Bone marrow (tissue), 2 donors: ENCODE data around the gene CCN2.

Source experiments
- DNase-seq, 2 donors: peaks; one replicate each; lab custom pipeline; 2025; lab: John Stamatoyannopoulos, UW

Gene CCN2

DNA sequence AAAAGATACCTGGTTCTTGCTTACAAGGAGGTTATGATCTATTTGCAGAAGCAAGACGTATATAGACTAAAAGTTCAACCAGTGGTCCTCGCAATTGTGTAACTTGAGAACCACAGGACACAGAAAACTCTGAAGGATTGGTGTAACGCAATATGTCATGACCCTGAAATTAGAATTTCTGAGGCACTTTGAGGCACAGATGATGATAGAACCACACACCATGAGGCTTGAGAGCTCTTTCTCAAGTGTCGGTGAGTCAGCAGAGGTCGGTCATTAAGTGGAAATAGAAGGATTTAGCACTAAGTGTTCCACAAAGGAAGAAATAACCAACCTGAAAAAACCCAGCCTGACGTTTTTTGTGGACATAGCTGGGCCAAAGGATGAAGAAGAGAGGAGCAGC lies 15.3 kb upstream of the CCN2 start:
- no peak for DNase-seq

DNA sequence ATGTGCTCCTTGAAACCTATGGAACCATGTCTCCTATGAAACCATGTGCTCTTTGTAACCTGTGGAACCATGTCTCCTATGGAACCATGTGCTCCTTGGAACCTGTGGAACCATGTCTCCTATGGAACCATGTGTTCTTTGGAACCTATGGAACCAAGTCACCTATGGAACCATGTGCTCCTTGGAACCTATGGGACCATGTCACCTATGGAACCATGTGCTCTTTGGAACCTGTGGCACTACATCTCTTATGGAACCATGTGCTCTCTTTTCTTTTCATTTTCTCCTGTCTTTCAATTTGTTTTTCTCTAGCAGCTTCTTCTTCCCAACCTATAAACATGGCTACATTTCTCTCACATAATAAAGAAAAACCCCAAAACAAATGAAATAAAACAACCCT lies 11.9 kb upstream of the CCN2 start:
- DNase-seq, result no peak

DNA sequence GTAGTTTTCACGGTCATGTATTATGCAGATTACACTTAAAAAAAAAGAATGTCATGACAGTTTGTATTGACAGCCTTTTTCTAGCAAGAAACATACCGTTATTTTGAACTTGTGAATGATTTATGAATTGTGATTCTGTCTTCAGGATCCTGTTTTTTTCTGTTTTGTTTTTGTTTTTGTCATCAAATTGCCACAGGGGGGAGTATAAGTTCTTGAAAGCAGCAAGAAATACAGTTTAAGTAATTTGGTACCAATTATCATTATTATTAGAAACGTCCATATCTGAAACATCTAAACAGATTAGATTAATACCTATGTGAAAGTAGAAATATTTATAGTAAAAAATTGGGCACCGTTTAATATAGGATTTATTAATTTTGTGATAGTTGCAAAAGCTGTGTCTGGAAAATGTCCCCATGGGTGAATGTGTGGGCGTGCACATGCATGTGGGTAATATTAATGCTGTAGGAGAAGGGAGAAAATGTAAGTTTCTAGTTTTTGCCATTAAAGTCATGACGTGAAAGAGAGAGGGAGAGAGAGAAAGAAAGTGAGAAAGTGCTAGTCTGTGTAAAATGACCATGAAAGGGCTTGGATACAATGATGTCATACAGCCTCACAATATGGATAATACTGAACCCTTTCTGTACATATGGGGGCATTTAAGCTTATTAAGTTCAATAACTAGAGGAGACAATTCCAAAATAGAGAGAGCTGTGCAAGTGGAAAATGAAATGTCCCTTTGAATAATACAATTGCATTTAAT lies 9.4 kb upstream of the CCN2 start:
- DNase-seq, result no peak

DNA sequence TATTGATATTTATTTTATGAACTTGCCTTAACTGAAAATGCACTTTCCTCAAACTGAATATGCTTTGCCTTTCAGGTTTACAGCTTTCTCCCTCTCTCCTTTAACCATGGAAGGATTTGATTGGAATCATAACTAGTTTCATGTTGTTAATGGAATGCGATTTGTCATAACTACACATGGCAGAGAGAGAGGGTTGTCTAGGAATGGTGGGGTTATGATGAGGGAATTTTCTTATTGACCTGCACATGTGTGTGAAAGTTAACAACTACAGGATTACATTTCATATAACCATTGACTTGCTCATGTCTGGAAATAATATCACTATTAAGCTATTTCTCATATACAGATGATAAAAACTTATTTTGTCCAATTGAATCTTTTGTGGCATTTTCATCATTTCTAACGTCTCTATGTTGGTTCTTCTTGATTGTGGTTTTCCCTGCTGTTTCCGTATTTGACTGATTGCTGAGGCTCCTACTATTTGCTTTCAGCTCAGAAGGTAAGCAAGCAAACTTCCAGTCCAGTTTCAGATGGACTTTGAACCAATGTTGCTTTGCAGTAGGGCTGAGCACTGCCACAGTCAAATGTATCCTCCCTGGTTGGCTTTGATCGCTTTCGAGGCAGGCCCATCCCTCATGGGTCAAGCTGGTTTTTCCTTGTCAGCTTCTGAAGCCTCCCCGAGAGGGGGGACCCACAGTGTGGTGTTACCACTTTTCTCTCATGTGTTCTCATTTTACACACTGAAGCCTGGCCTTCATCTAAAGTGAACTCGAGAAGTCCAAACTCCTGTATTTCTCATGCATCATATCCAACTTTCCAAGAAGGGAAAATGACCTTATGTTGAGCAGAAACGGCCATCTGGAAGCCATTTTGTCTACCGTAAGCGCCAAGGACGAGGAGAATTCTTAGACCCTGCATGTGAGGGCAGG lies 7.6 kb upstream of the CCN2 start:
- DNase-seq, result no peak

DNA sequence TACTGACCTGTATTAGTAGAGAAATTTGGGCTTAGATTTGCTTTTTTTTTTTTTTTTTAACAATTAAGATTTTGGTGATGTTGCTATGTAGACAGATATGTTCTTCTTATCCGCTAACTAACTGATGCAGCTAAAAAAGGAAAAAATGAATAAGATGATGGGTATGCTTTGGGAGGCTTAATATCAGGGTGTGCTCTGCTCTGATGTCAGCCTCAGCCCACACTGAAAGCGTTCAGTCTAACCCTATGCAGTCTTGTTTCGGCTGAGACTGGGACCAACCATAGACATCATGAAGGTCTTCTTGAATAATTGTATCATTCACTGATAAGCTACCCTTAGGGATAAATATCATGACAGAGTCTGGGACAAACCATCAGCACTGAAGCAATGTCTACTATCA lies 6.9 kb upstream of the CCN2 start:
- DNase-seq, result no peak

DNA sequence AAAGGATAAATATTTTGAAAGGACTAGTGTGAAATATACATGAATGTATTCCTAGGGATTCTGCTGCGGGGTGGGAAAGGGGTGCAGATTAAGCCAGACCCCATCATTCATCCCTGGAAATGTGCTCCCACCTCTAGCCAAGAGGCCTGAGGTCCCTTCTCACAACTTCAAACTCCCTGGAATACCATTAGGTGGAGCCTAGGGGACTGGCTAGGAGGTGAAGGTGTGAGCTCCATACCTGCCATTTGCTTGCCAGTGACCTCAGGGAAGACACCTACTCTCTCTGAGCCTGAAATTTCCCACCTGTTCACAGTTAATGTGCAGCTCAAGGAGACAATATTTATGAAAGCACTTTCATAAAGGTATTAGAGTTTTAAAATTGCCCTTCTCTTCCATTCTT lies 4.7 kb upstream of the CCN2 start:
- DNase-seq, result no peak

DNA sequence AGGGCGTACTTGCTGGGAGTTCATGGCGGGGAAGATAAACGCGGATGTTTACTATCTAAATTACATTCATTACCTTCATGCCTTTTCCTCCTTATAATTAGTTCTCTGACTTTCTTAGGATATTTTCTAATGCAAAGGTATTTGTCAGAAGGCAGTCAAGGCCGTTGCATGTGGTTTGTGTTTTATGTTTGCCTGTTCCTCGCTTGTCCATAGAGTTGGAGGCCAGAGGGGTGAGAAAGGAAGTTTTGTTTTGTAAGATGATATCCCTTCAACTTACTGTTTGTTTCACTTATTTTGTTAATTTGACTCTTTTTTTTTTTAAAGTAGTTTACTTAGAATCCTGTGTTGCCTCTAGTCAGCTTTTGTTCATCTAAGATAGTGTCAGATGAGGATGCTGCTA lies 4.0 kb upstream of the CCN2 start:
- no peak for DNase-seq

DNA sequence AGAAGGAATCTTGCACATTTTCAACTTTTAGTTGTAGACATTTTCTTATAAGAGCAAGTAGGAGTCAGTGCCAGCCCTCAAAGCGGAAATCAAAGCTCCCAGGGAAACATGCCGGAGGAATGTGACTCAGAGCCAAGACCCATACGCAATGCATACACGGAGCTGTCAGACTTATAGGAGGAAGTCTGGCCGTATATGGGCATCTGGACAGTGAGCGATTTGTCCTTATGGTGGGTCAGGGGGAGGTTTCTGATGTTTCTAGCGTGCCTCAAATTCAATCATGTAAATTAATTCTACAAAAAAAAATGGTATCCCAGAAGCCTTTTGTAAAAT lies 3.6 kb upstream of the CCN2 start:
- no peak for DNase-seq

DNA sequence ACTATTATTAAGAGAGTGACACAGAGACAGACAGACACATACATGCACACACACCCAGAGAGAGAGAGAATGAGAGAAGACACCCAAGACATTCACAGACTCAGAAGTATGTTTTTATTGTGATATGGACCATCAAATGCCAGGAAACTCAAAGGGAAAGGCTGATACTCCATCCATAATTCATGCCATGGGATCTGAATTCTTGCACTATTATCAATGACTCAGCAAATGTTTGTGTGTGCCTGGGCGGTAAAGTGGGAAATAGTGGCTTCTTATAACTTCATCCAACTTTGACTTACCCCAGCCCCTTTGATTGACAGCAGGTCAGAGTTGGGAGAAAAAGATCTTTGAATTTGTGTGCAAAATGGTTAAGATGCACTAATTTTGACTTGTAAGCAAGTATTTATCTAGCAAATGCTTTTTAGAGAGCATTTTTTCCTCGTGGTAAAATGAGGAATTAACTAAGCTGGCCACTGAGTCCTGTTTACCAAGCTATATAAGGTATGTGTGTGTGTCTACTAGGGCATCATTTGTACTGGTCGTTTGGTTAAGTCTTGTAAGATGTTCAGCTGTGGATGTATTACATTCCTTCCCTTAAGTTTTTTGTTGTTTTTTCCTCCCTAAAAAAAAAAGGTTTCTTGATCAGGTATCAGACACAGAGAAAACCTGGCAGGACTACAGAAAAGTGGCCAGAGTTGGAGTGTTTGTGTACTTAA lies 3.0 kb upstream of the CCN2 start:
- DNase-seq, result no peak

DNA sequence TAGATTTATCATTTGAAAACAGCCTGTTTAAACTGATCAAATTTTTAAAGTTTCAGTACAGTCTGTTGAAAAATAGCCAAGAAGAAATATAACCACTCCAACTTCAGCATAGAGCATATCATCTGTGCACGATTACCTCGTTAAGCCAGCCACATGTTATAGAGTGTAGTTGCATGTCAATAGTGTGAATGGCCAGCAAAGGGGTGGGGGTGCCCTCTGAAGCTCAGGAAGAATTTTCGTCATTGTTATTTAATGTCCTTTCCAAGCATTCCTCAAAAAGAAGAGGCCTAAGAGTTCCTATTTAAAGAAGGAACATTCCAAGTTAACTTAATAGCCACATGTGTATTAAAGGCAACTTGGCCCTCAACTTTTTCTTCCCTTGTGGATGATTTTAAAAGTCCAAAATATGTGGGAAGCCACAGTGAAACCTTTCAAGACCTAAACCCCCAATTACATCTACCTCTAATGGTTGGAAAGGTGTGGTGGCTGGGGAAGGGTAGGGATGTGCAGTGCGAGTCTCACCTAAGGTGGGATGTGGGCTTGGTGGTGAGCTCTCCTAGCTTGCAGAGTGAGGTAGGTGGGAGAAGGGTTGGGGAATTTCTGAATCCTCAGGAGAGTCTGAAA lies 1.8 kb upstream of the CCN2 start:
- no peak for DNase-seq

DNA sequence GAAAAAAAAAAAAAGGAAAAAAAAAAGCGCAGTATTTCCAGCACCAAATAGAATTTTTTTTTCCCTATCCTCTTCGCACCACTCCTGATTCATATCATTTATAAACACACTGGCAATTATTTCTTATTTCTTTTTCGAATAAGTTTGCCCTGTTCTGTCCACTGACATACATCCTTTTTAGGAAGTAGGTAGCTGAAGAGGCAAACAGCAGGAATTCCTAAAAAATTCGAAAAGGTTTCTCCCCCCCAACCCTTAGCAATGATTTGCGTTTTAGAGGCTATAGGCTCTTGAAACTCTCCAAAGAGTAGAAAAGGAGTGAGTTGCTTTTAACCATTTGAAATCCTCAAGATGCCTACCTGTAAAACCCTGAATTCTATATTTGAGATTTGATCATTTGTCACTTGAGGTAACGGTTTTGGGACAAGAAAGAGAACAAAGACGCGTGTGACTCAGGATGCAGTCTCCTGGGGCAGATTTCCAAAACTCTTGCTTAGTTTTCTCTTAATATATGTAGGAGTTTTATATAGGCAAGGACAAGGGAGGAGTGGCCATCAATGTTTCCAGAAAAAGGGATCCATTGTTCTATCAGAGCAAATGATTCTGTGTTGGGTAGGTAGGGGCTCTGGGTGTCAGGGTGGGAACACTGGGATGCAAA lies 531 bp upstream of the CCN2 start:
- DNase-seq, result no peak

DNA sequence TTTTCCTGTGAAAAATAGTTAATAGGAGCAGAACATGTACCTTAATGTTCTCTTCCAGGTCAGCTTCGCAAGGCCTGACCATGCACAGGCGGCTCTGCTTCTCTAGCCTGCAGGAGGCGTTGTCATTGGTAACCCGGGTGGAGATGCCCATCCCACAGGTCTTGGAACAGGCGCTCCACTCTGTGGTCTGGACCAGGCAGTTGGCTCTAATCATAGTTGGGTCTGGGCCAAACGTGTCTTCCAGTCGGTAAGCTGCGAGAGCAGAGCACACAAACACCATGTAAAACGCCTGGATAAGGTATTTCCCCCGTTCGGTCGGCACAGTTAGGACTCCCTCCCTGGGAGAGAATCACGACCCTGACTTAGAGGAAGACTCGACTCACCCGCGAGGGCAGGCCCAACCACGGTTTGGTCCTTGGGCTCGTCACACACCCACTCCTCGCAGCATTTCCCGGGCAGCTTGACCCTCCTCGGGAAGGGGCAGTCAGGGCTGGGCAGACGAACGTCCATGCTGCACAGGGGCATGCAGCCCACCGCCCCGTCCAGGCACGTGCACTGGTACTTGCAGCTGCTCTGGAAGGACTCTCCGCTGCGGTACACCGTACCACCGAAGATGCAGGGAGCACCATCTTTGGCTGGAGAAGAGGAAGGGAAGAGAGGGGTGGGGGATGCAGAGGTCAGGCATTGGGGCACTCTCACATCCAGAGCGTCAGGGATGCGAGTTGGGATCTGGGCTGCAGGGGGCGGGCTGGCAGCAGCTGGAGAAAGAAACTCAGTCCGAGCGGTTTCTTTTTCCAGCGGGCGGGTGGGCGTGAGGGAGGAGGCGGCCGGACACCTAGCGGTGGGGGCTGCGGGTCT lies 1.0 kb downstream of the CCN2 start:
- DNase-seq, result no peak

DNA sequence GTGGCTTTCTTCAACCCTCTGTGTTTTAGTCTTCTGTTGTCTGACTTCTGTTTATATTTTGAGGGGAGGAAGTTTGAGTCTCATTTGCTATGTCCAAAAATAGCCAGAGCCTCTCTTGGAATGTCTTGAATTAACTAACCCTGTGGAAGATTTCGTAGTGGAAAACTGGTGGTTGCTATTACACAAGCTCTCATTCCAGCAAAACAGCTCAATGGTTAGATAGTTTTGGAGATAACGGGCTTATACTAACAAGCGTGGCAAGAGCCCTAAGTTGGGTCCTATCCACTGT lies 1.6 kb downstream of the CCN2 start:
- no peak for DNase-seq

DNA sequence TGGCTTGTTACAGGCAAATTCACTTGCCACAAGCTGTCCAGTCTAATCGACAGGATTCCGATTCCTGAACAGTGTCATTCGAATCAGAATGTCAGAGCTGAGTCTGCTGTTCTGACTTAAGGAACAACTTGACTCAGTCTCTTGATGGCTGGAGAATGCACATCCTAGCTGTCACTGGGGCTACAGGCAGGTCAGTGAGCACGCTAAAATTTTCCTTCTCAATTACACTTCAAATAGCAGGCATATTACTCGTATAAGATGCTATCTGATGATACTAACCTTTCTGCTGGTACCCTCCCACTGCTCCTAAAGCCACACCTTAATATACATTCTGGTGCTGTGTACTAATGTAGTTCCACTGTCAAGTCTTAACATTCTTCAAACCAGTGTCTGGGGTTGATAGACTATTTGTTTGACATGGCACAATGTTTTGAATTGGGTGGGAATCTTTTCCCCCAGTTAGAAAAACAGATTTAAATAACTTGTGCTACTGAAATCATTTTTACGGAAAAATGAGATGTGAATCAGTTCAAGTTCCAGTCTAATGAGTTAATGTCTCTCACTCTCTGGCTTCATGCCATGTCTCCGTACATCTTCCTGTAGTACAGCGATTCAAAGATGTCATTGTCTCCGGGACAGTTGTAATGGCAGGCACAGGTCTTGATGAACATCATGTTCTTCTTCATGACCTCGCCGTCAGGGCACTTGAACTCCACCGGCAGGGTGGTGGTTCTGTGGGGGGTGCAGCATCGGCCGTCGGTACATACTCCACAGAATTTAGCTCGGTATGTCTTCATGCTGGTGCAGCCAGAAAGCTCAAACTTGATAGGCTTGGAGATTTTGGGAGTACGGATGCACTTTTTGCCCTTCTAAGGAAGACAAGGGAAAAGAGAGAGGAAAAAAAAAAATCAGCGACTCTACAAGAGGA lies 2.2 kb downstream of the CCN2 start:
- DNase-seq, result no peak

DNA sequence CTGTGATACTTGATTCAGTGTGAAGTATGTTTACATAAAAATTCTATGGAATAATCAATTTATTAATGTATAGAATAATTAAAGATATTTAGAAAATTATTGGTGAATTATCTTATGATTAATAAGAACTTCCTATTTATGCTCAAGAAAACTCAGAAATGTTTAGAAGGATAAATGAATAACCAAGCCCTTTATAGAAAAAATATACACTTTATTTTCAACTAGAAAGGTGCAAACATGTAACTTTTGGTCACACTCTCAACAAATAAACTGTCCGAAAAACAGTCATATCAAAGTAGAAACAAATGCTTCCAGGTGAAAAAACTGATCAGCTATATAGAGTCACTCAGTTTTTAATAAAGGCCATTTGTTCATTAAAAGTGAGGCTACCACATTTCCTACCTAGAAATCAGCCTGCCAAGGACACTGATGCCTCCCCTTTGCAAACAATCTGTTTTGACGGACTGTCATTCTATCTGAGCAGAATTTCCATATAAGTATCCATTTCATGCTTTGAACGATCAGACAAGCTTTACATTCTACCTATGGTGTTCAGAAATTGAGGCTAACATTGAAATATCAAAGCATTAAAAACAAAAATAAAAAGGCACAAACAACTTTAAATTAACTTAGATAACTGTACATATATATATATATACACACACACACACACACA lies 3.0 kb downstream of the CCN2 start:
- DNase-seq, result no peak

DNA sequence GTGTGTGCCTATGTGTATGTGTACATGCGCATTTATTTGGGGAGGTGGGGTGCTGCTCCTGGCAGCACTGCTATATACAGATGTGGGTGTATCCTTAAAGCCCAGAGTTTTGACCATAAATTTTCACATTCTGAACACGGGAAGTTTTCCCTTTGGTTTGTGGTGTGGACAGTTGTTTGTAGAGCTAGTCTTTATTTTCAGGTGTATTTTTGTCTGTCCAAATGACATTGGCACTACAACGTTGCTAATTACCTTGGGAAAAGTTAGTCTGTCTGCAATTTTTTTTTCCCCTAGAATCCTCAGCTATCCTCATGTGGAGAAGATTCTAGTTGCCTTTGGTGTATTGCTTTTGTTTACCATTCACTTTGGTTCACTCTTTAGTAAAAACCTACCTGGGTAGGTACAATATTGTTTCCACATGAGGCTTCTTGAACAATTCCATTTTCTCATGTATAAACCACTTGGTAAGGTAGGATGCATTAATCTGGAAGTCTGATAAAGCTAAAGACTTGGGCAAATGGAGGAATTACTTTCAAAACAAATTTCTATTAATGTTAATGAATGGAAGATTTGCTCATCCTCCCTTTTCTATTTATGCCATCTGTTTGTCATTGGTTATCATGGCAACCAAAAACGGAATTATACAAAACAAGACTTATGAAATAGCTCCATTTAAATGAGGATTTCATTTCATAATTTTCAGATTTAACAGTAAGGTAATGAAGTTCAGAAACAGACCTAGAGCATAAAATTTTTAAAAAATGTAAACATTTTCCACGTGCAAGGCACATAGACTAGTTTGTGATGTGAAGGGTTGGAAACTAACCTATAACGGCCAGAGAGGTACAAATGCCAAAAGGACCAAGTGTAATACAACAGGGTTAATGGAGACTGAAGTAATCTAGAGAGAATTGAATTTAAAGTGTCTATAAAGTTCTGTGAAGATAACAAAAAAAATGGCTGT lies 3.9 kb downstream of the CCN2 start:
- DNase-seq, result no peak

DNA sequence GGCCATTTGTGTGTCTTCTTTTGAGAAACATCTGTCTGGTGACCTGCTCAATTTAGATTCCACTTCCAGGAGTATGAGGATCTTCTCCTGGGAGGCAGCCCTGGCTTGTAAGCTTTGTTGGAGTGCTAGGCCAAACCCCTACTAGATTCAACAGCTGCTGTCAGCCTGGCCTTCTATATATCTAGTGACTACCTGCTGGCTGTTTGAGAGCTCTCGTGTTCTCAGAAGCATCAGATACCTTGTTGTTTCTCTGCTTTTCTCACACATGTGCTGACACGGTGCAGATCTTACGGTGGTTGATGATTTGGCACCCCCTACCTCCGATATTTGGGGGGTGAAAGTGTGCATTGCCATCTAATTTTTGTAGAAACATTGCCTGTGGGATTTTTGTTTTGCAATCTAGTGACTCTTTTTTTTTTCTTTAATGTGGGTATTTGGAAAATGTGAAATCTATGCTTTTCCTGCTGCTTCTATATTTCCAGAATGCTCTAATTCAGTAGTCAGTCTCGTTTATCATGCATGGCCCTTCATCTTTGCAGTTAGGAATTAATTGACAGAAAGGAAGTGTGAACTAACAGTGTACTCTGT lies 4.7 kb downstream of the CCN2 start:
- DNase-seq, result no peak

DNA sequence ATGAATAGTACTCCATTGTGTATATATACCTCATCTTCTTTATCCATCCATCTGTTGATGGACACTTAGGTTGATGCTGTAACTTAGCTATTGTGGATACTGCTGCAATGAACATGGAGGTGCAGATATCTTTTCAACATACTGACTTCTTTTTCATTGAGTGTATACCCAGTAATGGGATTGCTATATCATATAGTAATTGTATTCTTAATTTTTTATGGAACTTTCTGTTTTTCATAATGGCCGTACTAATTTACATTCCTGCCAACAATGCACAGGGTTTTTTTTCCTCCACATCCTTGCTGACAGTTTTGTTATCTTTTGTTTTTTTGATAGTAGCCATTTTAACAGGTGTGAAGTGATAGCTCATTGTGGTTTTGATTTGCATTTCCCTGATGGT lies 5.2 kb downstream of the CCN2 start:
- no peak for DNase-seq
